ENCODE data around the gene NANOS1. TPM values are rescaled to one million over a fixed set of nuclear protein-coding genes. Genes with fewer than 3 reads are reported as not detected.
A peak's percentile ranks its signal among the peaks of the same experiment; 100 is the strongest.

Gene NANOS1
- total and polyA plus RNA-seq, 2 experiments from 2014 or later, result under 0.01 to 0.15 TPM

GRCh38 chr10:119079599-119080520, 50.3 kb downstream of the NANOS1 start:
- Histone ChIP-seq H3K9me2 (ENCODE audit: insufficient read depth) (no peaks in the 10 kb centered on the region), H4K20me1 (ENCODE audit: insufficient read depth) (peaks cover 20% of the 10 kb centered on the region; the same call in 1 of the 2 replicates), H3K4me2 (ENCODE audit: unreplicated experiment) (peak overlapping the region; percentile 90), H3K27me3 (replicated peaks; ENCODE audit: insufficient read depth) (no peaks in the 10 kb centered on the region), H3K27ac (peak overlapping the region; percentile 99), H2AFZ (no peak overlapping the region), H3K4me3 (peak overlapping the region; percentile 99), H3K36me3 (ENCODE audit: low read depth) (no peaks in the 10 kb centered on the region), H3F3A (ENCODE audit: insufficient read depth) (peaks cover 24% of the 10 kb centered on the region), H3K79me2 (ENCODE audit: insufficient read depth) (peaks cover 65% of the 10 kb centered on the region), H3K9ac (peak overlapping the region; percentile 100), H3K9me3 (ENCODE audit: low read depth) (no peaks in the 10 kb centered on the region), H3K4me1 (ENCODE audit: insufficient read depth) (peaks cover 8% of the 10 kb centered on the region; the same call in 1 of the 2 replicates)
- 1 to 5% methylated on average over 21 to 44 of the region's 48 CpGs for WGBS, 2 experiments (ENCODE audit: low coverage in 1 of 2, low lambda C conversion rate in 2 of 2, missing lambda C conversion rate in 2 of 2)
- DNase-seq, result peak; percentile 95
- in situ Hi-C loops (cut with MboI), result no loop called here
- TF ChIP-seq EZH2phosphoT487 (IDR thresholded peaks at IDR 0.05; ENCODE audit: insufficient read depth, low read depth), result no peak
- no peak for TF ChIP-seq EZH2 (IDR thresholded peaks at IDR 0.05; ENCODE audit: insufficient read depth, poor library complexity, severe bottlenecking)

- Histone ChIP-seq H3K9ac (peak within 1 kb of the TSS; percentile 100), H3K4me1 (ENCODE audit: insufficient read depth) (peaks cover 8% of the 10 kb centered on the region; the same call in 1 of the 2 replicates), H3K79me2 (ENCODE audit: insufficient read depth) (peaks cover 57% of the 10 kb centered on the region), H4K20me1 (ENCODE audit: insufficient read depth) (peaks cover 20% of the 10 kb centered on the region; the same call in 1 of the 2 replicates), H3K9me2 (ENCODE audit: insufficient read depth) (no peaks in the 10 kb centered on the region), H2AFZ (peak within 1 kb of the TSS; percentile 75), H3K9me3 (ENCODE audit: low read depth) (no peaks in the 10 kb centered on the region), H3K27me3 (replicated peaks; ENCODE audit: insufficient read depth) (no peaks in the 10 kb centered on the region), H3K4me2 (ENCODE audit: unreplicated experiment) (peak within 1 kb of the TSS; percentile 90), H3K36me3 (ENCODE audit: low read depth) (no peaks in the 10 kb centered on the region), H3K27ac (peak within 1 kb of the TSS; percentile 99), H3K4me3 (peak within 1 kb of the TSS; percentile 99), H3F3A (ENCODE audit: insufficient read depth) (peaks cover 24% of the 10 kb centered on the region)
- no peak for TF ChIP-seq EZH2phosphoT487 (IDR thresholded peaks at IDR 0.05; ENCODE audit: insufficient read depth, low read depth)
- TF ChIP-seq EZH2 (IDR thresholded peaks at IDR 0.05; ENCODE audit: insufficient read depth, poor library complexity, severe bottlenecking), result no peak
- DNase-seq, result peak; percentile 97
- 1% methylated on average over 63 to 70 of the region's 74 CpGs for WGBS, 2 experiments (ENCODE audit: low coverage in 1 of 2, low lambda C conversion rate in 2 of 2, missing lambda C conversion rate in 2 of 2)
- in situ Hi-C loops (cut with MboI), result no loop called here
Measured at GRCh38 chr10:119080521-119081259, 51.2 kb downstream of the NANOS1 start, which contains the start of gene EIF3A. Gene EIF3A, minus strand, starts transcription at chr10:119080817. Its CDS starts 141 bp downstream, at chr10:119080676.

Small RNA genes within 50 kb of the gene (small RNA-seq; reads per million reads assigned to genes)
- gene RF00413 (ENCODE audit: low read depth, low replicate concordance) (not detected), gene SNORA19 (ENCODE audit: low read depth, low replicate concordance) (not detected)

Other genes starting within 250 kb of the NANOS1 start
- gene EIF3A, start 51.1 kb downstream of the NANOS1 start, total RNA-seq (2014; rRNA removed; shearing (Covaris generic)), result 91.3 and 98.6 TPM in 2 replicates
- gene EIF3A, start 51.1 kb downstream of the NANOS1 start, polyA plus RNA-seq (2016; fragmentation: Nextera tagmentation; extraction: Ambion mirVana), result 74.5 and 74.9 TPM in 2 replicates
- gene DENND10, start 74.4 kb downstream of the NANOS1 start, total RNA-seq (2014; rRNA removed; shearing (Covaris generic)), result 76.1 and 91.3 TPM in 2 replicates
- gene DENND10, start 74.4 kb downstream of the NANOS1 start, polyA plus RNA-seq (2016; fragmentation: Nextera tagmentation; extraction: Ambion mirVana), result 77.9 and 82.9 TPM in 2 replicates
- gene SFXN4, start 136.0 kb downstream of the NANOS1 start, total RNA-seq (2014; rRNA removed; shearing (Covaris generic)), result 10.7 and 13.1 TPM in 2 replicates
- gene SFXN4, start 136.0 kb downstream of the NANOS1 start, polyA plus RNA-seq (2016; fragmentation: Nextera tagmentation; extraction: Ambion mirVana), result 17.4 and 17.6 TPM in 2 replicates
- gene PRDX3, start 149.1 kb downstream of the NANOS1 start, total RNA-seq (2014; rRNA removed; shearing (Covaris generic)), result 246 TPM in 2 replicates
- gene PRDX3, start 149.1 kb downstream of the NANOS1 start, polyA plus RNA-seq (2016; fragmentation: Nextera tagmentation; extraction: Ambion mirVana), result 302 and 306 TPM in 2 replicates
- gene GRK5, start 177.9 kb downstream of the NANOS1 start, total RNA-seq (2014; rRNA removed; shearing (Covaris generic)), result 13.7 and 16.4 TPM in 2 replicates
- gene GRK5, start 177.9 kb downstream of the NANOS1 start, polyA plus RNA-seq (2016; fragmentation: Nextera tagmentation; extraction: Ambion mirVana), result 4.3 and 5.2 TPM in 2 replicates

All from GM23248 (cell line).